IMR-90 (cell line): ENCODE measurements around the gene PTH. TPM values are rescaled to one million over a fixed set of nuclear protein-coding genes. Genes with fewer than 3 reads are reported as not detected.

Source experiments
- ATAC-seq: fragments of 200-7000 bp; cut with Tn5 transposase; 2 replicates; pipeline ENCODE4 v1.9.1; 2020; ENCODE audit warnings: low read depth, mild to moderate bottlenecking, moderate library complexity
- BruUV-seq: library from RNA; stranded (reverse); fragments of 400-500 nt; replicated peaks from 2 replicates; lab custom pipeline; 2021; lab: Mats Ljungman, UMichigan
- CTCF ChIA-PET: fragments of 300-600 bp; formaldehyde crosslinking; extraction: SDS; loops from one replicate; lab custom pipeline; 2021; ENCODE audit warnings: antibody characterized with exemption; lab: Yijun Ruan, JAX
- POLR2A ChIA-PET: fragments of 300-600 bp; sonication (Branson Sonifier 250); formaldehyde crosslinking; loops from one replicate; lab custom pipeline; 2022; ENCODE audit warnings: antibody characterized with exemption; ENCODE audit not compliant: unreplicated experiment; lab: Charles Lee
- DNase-seq: peaks from one replicate; pipeline ENCODE4 v3.0.0; 2013
- H2AFZ ChIP-seq: replicated peaks from 2 replicates; pipeline ENCODE3; 2013; ENCODE audit warnings: low read length, mild to moderate bottlenecking; ENCODE audit not compliant: poor library complexity
- H2AK5ac ChIP-seq: 2 replicates; pipeline ENCODE4 v1.6.1; 2013; ENCODE audit warnings: low read depth, low read length, inconsistent platforms
- H2AK9ac ChIP-seq: replicated peaks from 2 replicates; pipeline ENCODE3; 2013; ENCODE audit warnings: mild to moderate bottlenecking, low read depth, low read length, moderate library complexity; ENCODE audit not compliant: poor library complexity
- H2BK120ac ChIP-seq: 2 replicates; pipeline ENCODE4 v1.6.1; 2013; ENCODE audit warnings: low read depth, low read length, inconsistent platforms
- H2BK15ac ChIP-seq: 3 replicates; pipeline ENCODE4 v1.6.1; 2013; ENCODE audit warnings: low read depth, low read length, inconsistent platforms
- H2BK20ac ChIP-seq: 2 replicates; pipeline ENCODE4 v1.6.1; 2013; ENCODE audit warnings: low read depth, mild to moderate bottlenecking, inconsistent platforms, low read length, moderate library complexity
- H2BK5ac ChIP-seq: 2 replicates; pipeline ENCODE4 v1.6.1; 2013; ENCODE audit warnings: mild to moderate bottlenecking, low read depth, low read length, inconsistent platforms; ENCODE audit not compliant: poor library complexity, severe bottlenecking
- H3K14ac ChIP-seq: replicated peaks from 2 replicates; pipeline ENCODE4 v1.6.1; 2013; ENCODE audit warnings: low read depth, low read length, inconsistent platforms
- H3K18ac ChIP-seq: 2 replicates; pipeline ENCODE4 v1.6.1; 2013; ENCODE audit warnings: low read depth, low read length, control low read depth
- H3K23ac ChIP-seq: 2 replicates; pipeline ENCODE4 v1.6.1; 2013; ENCODE audit warnings: low read depth, low read length, inconsistent platforms
- H3K27ac ChIP-seq: 2 replicates; pipeline ENCODE4 v1.5.1; 2013; ENCODE audit warnings: mild to moderate bottlenecking, control low read depth, low read length; ENCODE audit not compliant: insufficient read depth
- H3K27me3 ChIP-seq: 2 replicates; pipeline ENCODE4 v1.6.1; 2013; ENCODE audit warnings: low read length; ENCODE audit not compliant: control insufficient read depth, insufficient read depth
- H3K36me3 ChIP-seq: 2 replicates; pipeline ENCODE4 v1.6.1; 2013; ENCODE audit warnings: low read length, mixed read lengths; ENCODE audit not compliant: control insufficient read depth, insufficient read depth
- H3K4ac ChIP-seq: 2 replicates; pipeline ENCODE4 v1.6.1; 2013; ENCODE audit warnings: low read depth, low read length, inconsistent platforms
- H3K4me1 ChIP-seq: 2 replicates; pipeline ENCODE4 v1.6.1; 2013; ENCODE audit warnings: low read length, mixed read lengths; ENCODE audit not compliant: control insufficient read depth, insufficient read depth
- H3K4me2 ChIP-seq: 2 replicates; pipeline ENCODE4 v1.6.1; 2013; ENCODE audit warnings: low read depth, mild to moderate bottlenecking, control low read depth, low read length, moderate library complexity
- H3K4me3 ChIP-seq: 2 replicates; pipeline ENCODE4 v1.5.1; 2013; ENCODE audit warnings: low read depth, mild to moderate bottlenecking, control low read depth, low read length, moderate library complexity; ENCODE audit not compliant: insufficient read depth
- H3K56ac ChIP-seq: 2 replicates; pipeline ENCODE4 v1.6.1; 2013; ENCODE audit warnings: low read length, inconsistent platforms; ENCODE audit not compliant: insufficient read depth; ENCODE audit errors: extremely low read depth
- H3K79me1 ChIP-seq, 2 experiments: 2 replicates each; pipeline ENCODE4 v1.6.1; 2013; ENCODE audit warnings: low read length in 2 of 2, inconsistent platforms in 1 of 2, low read depth in 1 of 2
- H3K9ac ChIP-seq: 2 replicates; pipeline ENCODE4 v1.6.1; 2013; ENCODE audit warnings: low read depth, low read length, control low read depth
- H3K9me1 ChIP-seq: 2 replicates; pipeline ENCODE4 v1.6.1; 2013; ENCODE audit warnings: low read length, inconsistent platforms; ENCODE audit not compliant: insufficient read depth
- H3K9me3 ChIP-seq: 2 replicates; pipeline ENCODE4 v1.6.1; 2013; ENCODE audit warnings: low read length; ENCODE audit not compliant: control insufficient read depth, insufficient read depth
- H4K20me1 ChIP-seq: 2 replicates; pipeline ENCODE4 v1.6.1; 2013; ENCODE audit warnings: low read length, inconsistent platforms; ENCODE audit not compliant: insufficient read depth
- H4K5ac ChIP-seq: 2 replicates; pipeline ENCODE4 v1.6.1; 2013; ENCODE audit warnings: mild to moderate bottlenecking, low read depth, low read length, control low read depth
- H4K8ac ChIP-seq, 2 experiments: 2 replicates each; pipeline ENCODE4 v1.6.1; 2013; ENCODE audit warnings: low read depth in 2 of 2, low read length in 2 of 2, control low read depth in 1 of 2, inconsistent platforms in 1 of 2
- H4K91ac ChIP-seq: 2 replicates; pipeline ENCODE4 v1.6.1; 2013; ENCODE audit warnings: low read depth, low read length, inconsistent platforms; ENCODE audit not compliant: insufficient read depth
- CHD1 ChIP-seq: IDR thresholded peaks from 2 replicates; pipeline ENCODE4 v1.6.1; 2012; ENCODE audit warnings: low read depth, low read length, improper control_type of control experiment
- MAFK ChIP-seq: IDR thresholded peaks from 2 replicates; pipeline ENCODE4 v1.6.1; 2012; ENCODE audit warnings: low read depth, low read length, improper control_type of control experiment
- NFE2L2 ChIP-seq: fragments of 150-350 bp; IDR thresholded peaks from 2 replicates; pipeline ENCODE4 v1.6.1; 2016; ENCODE audit warnings: low read depth, mild to moderate bottlenecking, low read length
- RFX5 ChIP-seq: IDR thresholded peaks from 2 replicates; pipeline ENCODE4 v1.8.0; 2012; ENCODE audit warnings: low read depth, mild to moderate bottlenecking, low read length, moderate library complexity
- SMC3 ChIP-seq: fragments of 150-350 bp; IDR thresholded peaks from 2 replicates; pipeline ENCODE4 v1.6.1; 2016; ENCODE audit warnings: low read depth, mild to moderate bottlenecking, antibody characterized with exemption, low read length, moderate library complexity
- WGBS, 2 experiments: methylation state at CpG; one replicate each; pipeline versions ENCODE4 v1.1.5 to v1.1.7; 2013; ENCODE audit warnings: missing lambda C conversion rate in 2 of 2; ENCODE audit not compliant: insufficient read length in 1 of 2; ENCODE audit errors: extremely low coverage in 2 of 2; 5-methylcytosine and 5-hydroxymethylcytosine counted together
- dilution Hi-C: fragments of 300-500 bp; cut with HindIII; formaldehyde crosslinking; loops from one replicate; pipeline ENCODE4 v1.14.3; 2018; ENCODE audit warnings: low sequenced_read_pairs; ENCODE audit not compliant: unreplicated experiment
- in situ Hi-C: fragments of 300-500 bp; cut with MboI; formaldehyde crosslinking; loops from 3 replicates; pipeline ENCODE4 v1.14.3; 2019; ENCODE audit warnings: low sequenced_read_pairs, inconsistent platforms, mixed read lengths
- intact Hi-C: fragments of 100-400 bp; cut with micrococcal nuclease; formaldehyde crosslinking; loops from 2 replicates; pipeline ENCODE4 v1.10.0; 2022
- polyA plus RNA-seq, 3 experiments: library from polyadenylated mRNA; depleted of rRNA; stranded (reverse); fragments of >200 nt; gene quantifications; 2 replicates each; pipeline ENCODE4 v1.2.3, GENCODE V29; 2012; ENCODE audit warnings: low replicate concordance in 1 of 3
- total RNA-seq: library from RNA; depleted of rRNA; stranded (reverse); fragments of >200 nt; gene quantifications from 2 replicates; pipeline ENCODE4 v1.2.3, GENCODE V29; 2012

The PTH gene
- total and polyA plus RNA-seq, 2 of the 4 experiments (the other 2 are of a cell fraction): not detected

DNA sequence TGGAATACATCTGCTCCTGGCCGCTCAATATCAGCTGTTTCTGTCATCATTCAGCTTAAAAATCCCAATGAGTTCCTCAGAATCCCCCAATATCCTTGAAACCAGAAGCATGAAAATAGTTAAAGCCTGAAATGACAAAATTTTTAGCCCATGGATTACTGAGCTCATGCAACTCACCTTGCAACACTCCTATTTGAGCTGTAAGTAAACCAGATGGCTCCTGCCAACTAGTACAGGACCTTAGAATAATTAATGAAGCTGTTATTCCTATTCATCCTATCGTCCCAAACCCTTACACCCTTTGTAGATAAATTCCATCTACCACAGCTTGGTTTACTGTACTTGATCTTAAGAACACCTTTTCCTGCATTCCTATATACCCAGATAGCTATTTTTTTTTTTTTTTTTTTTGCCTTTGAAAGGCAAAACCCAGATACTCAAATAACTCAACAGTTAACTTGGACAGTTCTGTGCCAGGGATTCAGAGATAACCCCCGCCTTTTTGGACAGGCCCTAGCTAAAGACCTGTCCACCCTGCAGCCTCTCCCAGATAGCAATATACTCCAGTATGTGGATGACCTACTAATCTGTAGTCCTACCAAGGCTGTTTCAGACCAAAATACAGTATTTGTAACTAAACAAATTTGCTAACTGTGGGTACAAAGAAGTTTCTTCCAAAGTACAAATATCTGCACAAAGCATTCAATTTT is 22.6 kb downstream of the PTH start:
- no CpG with 5 or more reads among the region's 3 CpGs for WGBS, 2 experiments
- Histone ChIP-seq H3K56ac (no peak overlapping the region), H2BK15ac (no peak overlapping the region), H3K18ac (no peak overlapping the region), H3K14ac (no peak overlapping the region), H3K9me3 (no peaks in the 10 kb centered on the region; the same call in 1 of the 2 replicates), H2AK5ac (no peak overlapping the region), H2BK20ac (no peak overlapping the region), H4K20me1 (no peaks in the 10 kb centered on the region), H4K91ac (no peak overlapping the region), H3K4me3 (no peak overlapping the region), H3K4me1 (no peaks in the 10 kb centered on the region), H4K5ac (no peak overlapping the region), H3K36me3 (no peaks in the 10 kb centered on the region), H2AFZ (no peak overlapping the region), H2BK5ac (no peak overlapping the region), H3K9ac (no peak overlapping the region), H3K9me1 (no peaks in the 10 kb centered on the region), H3K79me1 (no peaks in the 10 kb centered on the region), H3K27me3 (peaks cover 22% of the 10 kb centered on the region), H4K8ac (no peak overlapping the region), H3K23ac (no peak overlapping the region), H3K4ac (no peak overlapping the region), H3K4me2 (no peak overlapping the region), H3K27ac (no peak overlapping the region), H2BK120ac (no peak overlapping the region), H2AK9ac (no peak overlapping the region)
- ChIA-PET POLR2A (no interaction called here), CTCF (interaction anchor here (0.6 to 1.0 kb wide), 2 partner anchors 63 to 197 kb away, joined by 3 to 4 read pairs; no protein-coding TSS in a partner anchor)
- BruUV-seq: no TSS peak
- DNase-seq: no peak
- in situ Hi-C loops: no loop called here
- dilution Hi-C loops: no loop called here
- TF ChIP-seq RFX5: no peak
- no peak for TF ChIP-seq NFE2L2
- no peak for TF ChIP-seq MAFK
- no peak for TF ChIP-seq CHD1
- TF ChIP-seq SMC3: no peak
- no peak for ATAC-seq
- intact Hi-C loops: no loop called here
